PC-3 (cell line): ENCODE measurements around the gene TMEM185A. TPM values are rescaled to one million over a fixed set of nuclear protein-coding genes. Genes with fewer than 3 reads are reported as not detected.
"Not testable (repeated sequence)": the region's sequence is repeated elsewhere in the genome, so short reads cannot be mapped to it uniquely, and the experiment has no call there.

Experiments used
- ATAC-seq: fragments of 200-7000 bp; cut with Tn5 transposase; 2 replicates; pipeline ENCODE4 v1.9.1; 2020; ENCODE audit warnings: mild to moderate bottlenecking, moderate library complexity
- BruUV-seq: library from RNA; stranded (reverse); fragments of 400-500 nt; replicated peaks from 2 replicates; lab custom pipeline; 2021; lab: Mats Ljungman, UMichigan
- CTCF ChIA-PET: fragments of 300-600 bp; sonication (Branson Sonifier 250); formaldehyde crosslinking; loops from one replicate; lab custom pipeline; 2022; ENCODE audit warnings: antibody characterized with exemption; lab: Charles Lee
- POLR2A ChIA-PET: fragments of 300-600 bp; sonication (Branson Sonifier 250); formaldehyde crosslinking; loops from one replicate; lab custom pipeline; 2022; ENCODE audit warnings: antibody characterized with exemption; ENCODE audit not compliant: unreplicated experiment; lab: Charles Lee
- DNase-seq: peaks from one replicate; pipeline ENCODE4 v3.0.0-alpha.2; 2015
- H2AFZ ChIP-seq: fragments of 300-600 bp; sonication (generic); 2 replicates; pipeline ENCODE4 v1.6.0; 2016; ENCODE audit warnings: antibody characterized with exemption, low read length
- H3F3A ChIP-seq: fragments of 300-600 bp; sonication (generic); one replicate; pipeline ENCODE4 v1.6.0; 2017; ENCODE audit warnings: antibody characterized with exemption, low read length, control low read depth, mild to moderate bottlenecking; ENCODE audit not compliant: unreplicated experiment
- H3K27ac ChIP-seq: fragments of 300-600 bp; sonication (generic); 2 replicates; pipeline ENCODE4 v1.5.1; 2016; ENCODE audit warnings: mild to moderate bottlenecking, low read length
- H3K27me3 ChIP-seq: fragments of 300-600 bp; sonication (generic); 2 replicates; pipeline ENCODE4 v1.6.1; 2016; ENCODE audit warnings: low read length, mixed read lengths
- H3K36me3 ChIP-seq: fragments of 300-600 bp; sonication (generic); 2 replicates; pipeline ENCODE4 v1.6.1; 2016; ENCODE audit warnings: low read depth, mixed run types, low read length, mixed read lengths
- H3K4me1 ChIP-seq: fragments of 300-600 bp; sonication (generic); 2 replicates; pipeline ENCODE4 v1.5.1; 2016; ENCODE audit warnings: low read length; ENCODE audit not compliant: insufficient read depth
- H3K4me2 ChIP-seq: fragments of 300-600 bp; sonication (generic); 2 replicates; pipeline ENCODE4 v1.6.0; 2016; ENCODE audit warnings: low read length
- H3K4me3 ChIP-seq: fragments of 300-600 bp; sonication (generic); 2 replicates; pipeline ENCODE4 v1.5.1; 2016; ENCODE audit warnings: mild to moderate bottlenecking, low read length, mixed read lengths
- H3K79me2 ChIP-seq: fragments of 300-600 bp; sonication (generic); 2 replicates; pipeline ENCODE4 v1.6.1; 2017; ENCODE audit warnings: low read length, mixed read lengths
- H3K9ac ChIP-seq: fragments of 300-600 bp; sonication (generic); 2 replicates; pipeline ENCODE4 v1.6.0; 2016; ENCODE audit warnings: mild to moderate bottlenecking, low read length
- H3K9me2 ChIP-seq: fragments of 300-600 bp; sonication (generic); replicated peaks from 2 replicates; pipeline ENCODE4 v1.6.1; 2016; ENCODE audit warnings: mixed run types, low read length, mixed read lengths
- H3K9me3 ChIP-seq: fragments of 300-600 bp; sonication (generic); 2 replicates; pipeline ENCODE4 v1.6.1; 2016; ENCODE audit warnings: low read length, mixed read lengths
- H4K20me1 ChIP-seq: fragments of 300-600 bp; sonication (generic); 2 replicates; pipeline ENCODE4 v1.6.1; 2016; ENCODE audit warnings: low read length, mixed read lengths
- CTCF ChIP-seq: fragments of 300-600 bp; sonication (generic); conservative IDR thresholded peaks from 2 replicates; pipeline ENCODE4 v1.5.1; 2017; ENCODE audit warnings: antibody characterized with exemption, low read depth, mild to moderate bottlenecking, low read length
- EZH2 ChIP-seq: fragments of 300-600 bp; sonication (generic); IDR thresholded peaks from one replicate; pipeline ENCODE4 v1.6.1; 2017; ENCODE audit warnings: antibody characterized with exemption, mild to moderate bottlenecking, low read length; ENCODE audit not compliant: unreplicated experiment
- EZH2phosphoT487 ChIP-seq: fragments of 300-600 bp; sonication (generic); IDR thresholded peaks from 2 replicates; pipeline ENCODE4 v1.6.1; 2018; ENCODE audit warnings: mild to moderate bottlenecking, antibody characterized with exemption, low read length, borderline replicate concordance
- intact Hi-C: fragments of 100-400 bp; cut with micrococcal nuclease; formaldehyde crosslinking; loops from 2 replicates; pipeline ENCODE4 v1.9.0; 2023
- total RNA-seq: library from RNA; depleted of rRNA; stranded (reverse); fragments of >200 nt; gene quantifications from 2 replicates; pipeline ENCODE4 v1.2.3, GENCODE V29; 2014

TMEM185A gene
- total RNA-seq, 1 experiment from 2014 or later: 14.9 TPM

DNA sequence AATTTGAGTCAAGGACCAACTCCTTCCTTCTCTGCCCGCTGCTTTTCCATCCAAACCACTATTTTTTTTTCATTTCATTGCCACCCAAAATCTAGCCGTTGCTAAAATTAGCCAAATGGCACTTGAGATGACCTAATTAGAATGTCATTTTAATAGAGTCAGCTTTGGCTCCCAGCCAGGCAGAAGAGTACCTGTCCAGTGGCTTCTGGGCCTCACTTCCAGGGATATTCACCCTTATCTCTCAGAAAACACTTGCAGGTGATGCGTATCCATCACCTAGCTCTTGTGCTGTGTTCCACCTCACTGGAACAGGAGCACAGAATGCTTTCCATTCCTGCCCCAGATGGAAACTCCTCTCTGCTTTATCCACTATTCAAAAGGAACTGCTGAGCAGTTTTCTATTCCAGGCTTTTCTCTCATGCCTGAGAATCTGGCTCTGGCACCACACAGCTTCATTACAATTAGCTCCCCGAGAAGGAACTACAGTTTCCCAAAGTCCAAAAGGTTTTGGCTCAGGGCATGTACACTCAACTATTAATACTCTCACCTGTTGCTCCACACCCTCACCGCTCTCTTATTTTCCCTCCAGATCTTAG lies 62.8 kb downstream of the TMEM185A start:
- ATAC-seq: no peak
- ChIA-PET CTCF (no interaction called here), POLR2A (no interaction called here)
- no peak overlapping the region for H3K4me2 ChIP-seq
- no peaks in the 10 kb centered on the region for H3K9me2 ChIP-seq
- TF ChIP-seq EZH2: no peak
- TF ChIP-seq CTCF: no peak
- no peak for TF ChIP-seq EZH2phosphoT487
- DNase-seq: peak; percentile 0
- H3K27ac ChIP-seq: no peak overlapping the region
- H3F3A ChIP-seq: no peaks in the 10 kb centered on the region
- no peaks in the 10 kb centered on the region for H3K4me1 ChIP-seq
- no peaks in the 10 kb centered on the region for H3K36me3 ChIP-seq
- intact Hi-C loops: no loop called here
- H4K20me1 ChIP-seq: no peaks in the 10 kb centered on the region
- H3K27me3 ChIP-seq: no peaks in the 10 kb centered on the region
- no peak overlapping the region for H2AFZ ChIP-seq
- no peaks in the 10 kb centered on the region for H3K79me2 ChIP-seq
- no TSS peak for BruUV-seq
- H3K9me3 ChIP-seq: no peaks in the 10 kb centered on the region
- H3K4me3 ChIP-seq: no peak overlapping the region
- H3K9ac ChIP-seq: no peak overlapping the region

GRCh38 chrX:149567621-149568417 lies 63.8 kb downstream of the TMEM185A start:
- POLR2A ChIA-PET: no interaction called here
- Histone ChIP-seq H2AFZ (no peak overlapping the region), H3K9me2 (no peaks in the 10 kb centered on the region), H3K27ac (no peak overlapping the region), H3K9ac (no peak overlapping the region), H3K27me3 (no peaks in the 10 kb centered on the region), H3K9me3 (no peaks in the 10 kb centered on the region), H4K20me1 (no peaks in the 10 kb centered on the region), H3K79me2 (no peaks in the 10 kb centered on the region), H3K36me3 (no peaks in the 10 kb centered on the region), H3K4me3 (no peak overlapping the region), H3F3A (no peaks in the 10 kb centered on the region), H3K4me2 (no peak overlapping the region), H3K4me1 (no peaks in the 10 kb centered on the region)
- TF ChIP-seq CTCF: no peak
- TF ChIP-seq EZH2: no peak
- no peak for TF ChIP-seq EZH2phosphoT487
- no peak for ATAC-seq
- CTCF ChIA-PET: no interaction called here
- BruUV-seq: no TSS peak
- DNase-seq: peak; percentile 0
- intact Hi-C loops: no loop called here

- Histone ChIP-seq H3F3A (no peaks in the 10 kb centered on the region), H3K4me3 (no peak overlapping the region), H3K4me2 (no peak overlapping the region), H2AFZ (no peak overlapping the region), H3K9me2 (no peaks in the 10 kb centered on the region), H3K4me1 (no peaks in the 10 kb centered on the region), H3K36me3 (no peaks in the 10 kb centered on the region), H3K9ac (no peak overlapping the region), H3K79me2 (no peaks in the 10 kb centered on the region), H3K9me3 (no peaks in the 10 kb centered on the region), H4K20me1 (no peaks in the 10 kb centered on the region), H3K27ac (no peak overlapping the region), H3K27me3 (no peaks in the 10 kb centered on the region)
- no peak for TF ChIP-seq EZH2phosphoT487
- no peak for TF ChIP-seq CTCF
- TF ChIP-seq EZH2: no peak
- ChIA-PET POLR2A (no interaction called here), CTCF (no interaction called here)
- ATAC-seq: no peak
- BruUV-seq: no TSS peak
- DNase-seq: no peak
- intact Hi-C loops: no loop called here
Measured at GRCh38 chrX:149563359-149563758, 68.2 kb downstream of the TMEM185A start.

GRCh38 chrX:149555251-149555650 lies 76.3 kb downstream of the TMEM185A start:
- CTCF ChIA-PET, H3K9me3 ChIP-seq, DNase-seq, H3K4me3 ChIP-seq, H3K27ac ChIP-seq, H3K4me2 ChIP-seq, H3K27me3 ChIP-seq, POLR2A ChIA-PET, H3K36me3 ChIP-seq, H4K20me1 ChIP-seq, ATAC-seq, H3F3A ChIP-seq, BruUV-seq, H3K4me1 ChIP-seq, H3K79me2 ChIP-seq, H3K9me2 ChIP-seq, H2AFZ ChIP-seq, intact Hi-C loops, H3K9ac ChIP-seq: not testable (repeated sequence)
